ENCODE measurements around the gene SHQ1.

- no peak for TF ChIP-seq CTCF (conservative IDR thresholded peaks at IDR 0.05; ENCODE audit: low read depth, low read length)
- no peak for TF ChIP-seq POLR2A (IDR thresholded peaks at IDR 0.05; ENCODE audit: low read depth, low read length)
- no peak for TF ChIP-seq MAFK (IDR thresholded peaks at IDR 0.05; ENCODE audit: low read depth, low read length)
- no peak for TF ChIP-seq RFX5 (IDR thresholded peaks at IDR 0.05; ENCODE audit: low read depth, low read length)
- TF ChIP-seq ELK1 (IDR thresholded peaks at IDR 0.05; ENCODE audit: borderline replicate concordance, low read depth, low read length): no peak
- TF ChIP-seq MXI1 (IDR thresholded peaks at IDR 0.05; ENCODE audit: borderline replicate concordance, low read depth, low read length): no peak
- TF ChIP-seq CHD1 (IDR thresholded peaks at IDR 0.05; ENCODE audit: low read depth, low read length): no peak
- no peak for TF ChIP-seq FOS (IDR thresholded peaks at IDR 0.05; ENCODE audit: low read depth, low read length)
- TF ChIP-seq CEBPB (IDR thresholded peaks at IDR 0.05; ENCODE audit: low read depth, low read length): no peak
- TF ChIP-seq, protein P1, sequence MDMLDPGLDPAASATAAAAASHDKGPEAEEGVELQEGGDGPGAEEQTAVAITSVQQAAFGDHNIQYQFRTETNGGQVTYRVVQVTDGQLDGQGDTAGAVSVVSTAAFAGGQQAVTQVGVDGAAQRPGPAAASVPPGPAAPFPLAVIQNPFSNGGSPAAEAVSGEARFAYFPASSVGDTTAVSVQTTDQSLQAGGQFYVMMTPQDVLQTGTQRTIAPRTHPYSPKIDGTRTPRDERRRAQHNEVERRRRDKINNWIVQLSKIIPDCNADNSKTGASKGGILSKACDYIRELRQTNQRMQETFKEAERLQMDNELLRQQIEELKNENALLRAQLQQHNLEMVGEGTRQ (IDR thresholded peaks at IDR 0.05; ENCODE audit: low read depth, low read length): no peak
- no peak for TF ChIP-seq SMC3 (IDR thresholded peaks at IDR 0.05; ENCODE audit: low read depth, low read length)
- TF ChIP-seq MAZ (IDR thresholded peaks at IDR 0.05; ENCODE audit: borderline replicate concordance, low read depth, low read length): no peak
Measured at GRCh38 chr3:72708441-72708840, 139.8 kb downstream of the SHQ1 start.
